Right ventricle myocardium inferior (tissue), 1 donor: ENCODE results near the gene KLHDC7A. TPM values are rescaled to one million over a fixed set of nuclear protein-coding genes. Genes with fewer than 3 reads are reported as not detected.

Experiments used
- ATAC-seq: fragments of 200-7000 bp; cut with Tn5 transposase; one replicate; pipeline ENCODE4 v1.9.1; 2020; ENCODE audit warnings: mild to moderate bottlenecking, moderate library complexity
- DNase-seq: peaks from one replicate; pipeline ENCODE4 v3.0.0; 2021; ENCODE audit errors: missing footprints
- intact Hi-C: fragments of 100-400 bp; cut with DNase I; formaldehyde crosslinking; loops from one replicate; pipeline ENCODE4 v1.11.0; 2022
- total RNA-seq: library from RNA; stranded (reverse); fragmentation: NEBNext Ultra II Directional; extraction: Animal tissue kit (Norgen Biotek cat#: 25700); gene quantifications from one replicate; pipeline ENCODE4 v1.2.1, GENCODE V29; 2021
- donor health status: DM: no; HTN: yes; CAD: no; lungs with severe emphysema.

KLHDC7A gene
- total RNA-seq, 1 donor from 2014 or later: not detected

DNA sequence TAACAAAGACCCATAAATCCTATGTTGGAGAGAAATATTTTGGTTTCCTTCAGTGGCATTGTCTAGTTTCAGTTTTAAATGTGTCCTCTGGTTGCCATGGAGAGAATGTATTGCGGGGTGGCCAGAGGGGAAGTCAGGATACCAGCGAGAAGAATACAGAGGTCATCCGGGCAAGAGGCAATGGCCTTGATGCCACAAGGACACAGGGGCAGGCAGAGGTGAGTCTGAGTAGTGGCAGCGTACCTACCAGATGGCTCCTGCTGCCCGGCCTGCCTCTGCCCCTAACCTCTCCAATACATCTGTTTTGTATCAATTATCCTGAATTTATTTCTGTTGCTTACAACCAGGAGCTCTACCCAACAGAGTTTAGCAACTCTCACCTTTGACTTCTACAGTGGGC lies 14.9 kb downstream of the KLHDC7A start:
- intact Hi-C loops: no loop called here
- ATAC-seq (no peak), DNase-seq (no peak)

DNA sequence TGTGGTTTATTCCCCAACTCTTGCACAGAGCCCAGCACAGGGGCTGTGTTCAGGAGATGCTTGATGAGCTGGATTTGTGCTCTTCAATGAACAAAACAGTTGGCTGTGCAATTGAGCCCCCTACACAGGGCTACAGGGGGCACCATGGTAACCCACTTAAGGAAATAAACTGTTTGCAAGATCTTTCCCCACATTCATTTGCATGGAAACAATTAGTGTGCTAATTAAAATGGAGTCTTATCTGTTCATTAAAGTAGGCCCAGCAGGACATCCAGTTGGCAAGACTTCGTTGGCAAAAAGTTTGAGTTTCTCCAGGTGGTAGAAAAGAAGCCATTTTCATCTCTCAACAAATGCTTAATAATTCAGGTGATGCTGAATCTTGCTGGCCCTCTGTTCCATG lies 15.3 kb downstream of the KLHDC7A start:
- DNase-seq (no peak), ATAC-seq (no peak)
- intact Hi-C loops: no loop called here

DNA sequence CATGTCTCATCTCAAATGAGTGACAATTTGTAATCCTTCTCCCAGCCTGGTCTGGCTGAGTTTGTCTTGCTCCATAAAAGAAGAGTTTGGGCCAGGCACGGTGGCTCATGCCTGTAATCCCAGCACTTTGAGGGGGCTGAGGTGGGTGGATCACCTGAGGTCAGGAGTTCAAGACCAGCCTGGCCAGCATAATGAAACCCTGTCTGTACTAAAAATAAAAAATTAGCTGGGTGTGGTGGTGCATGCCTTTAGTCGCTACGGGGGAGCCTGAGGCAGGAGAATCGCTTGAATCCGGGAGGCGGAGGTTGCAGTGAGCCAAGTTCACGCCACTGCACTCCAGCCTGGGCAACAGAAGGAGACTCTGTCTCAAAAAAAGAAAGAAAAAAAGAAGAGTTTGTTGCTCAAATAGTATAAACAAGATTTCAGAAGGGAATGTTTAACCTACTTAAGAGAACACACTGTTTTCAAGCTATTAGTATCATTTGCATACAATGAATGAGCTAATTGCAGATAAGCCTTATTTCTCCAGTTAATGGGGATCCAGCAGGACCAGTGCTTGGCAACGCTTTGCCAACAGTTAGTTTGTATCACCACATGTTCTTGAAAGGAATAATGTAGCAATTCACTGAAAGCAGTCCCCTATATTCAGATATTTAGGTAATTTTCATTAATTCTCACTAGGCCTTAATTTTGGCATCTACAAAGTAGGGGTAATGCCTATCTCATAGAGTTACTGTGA lies 15.9 kb downstream of the KLHDC7A start:
- no peak for ATAC-seq
- intact Hi-C loops: no loop called here
- no peak for DNase-seq

DNA sequence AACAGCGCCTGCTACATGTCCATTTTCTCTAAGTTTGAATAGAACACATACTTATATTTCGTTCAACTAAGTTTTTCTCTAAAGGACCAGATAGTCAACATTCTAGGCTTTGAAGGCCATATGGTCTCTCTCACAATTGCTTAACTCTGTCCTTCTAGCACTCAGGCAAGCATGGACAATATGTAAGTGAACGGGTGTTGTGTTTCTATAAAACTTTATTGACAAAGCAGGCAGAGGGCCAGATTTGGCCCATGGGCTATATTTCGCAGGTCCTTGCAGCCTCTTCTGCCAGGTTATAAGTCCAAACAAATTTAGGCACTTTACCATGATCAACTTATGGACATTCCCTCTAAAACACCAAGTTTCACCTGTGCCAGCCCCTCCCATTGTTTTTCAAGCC lies 21.1 kb downstream of the KLHDC7A start:
- no peak for DNase-seq
- intact Hi-C loops: no loop called here

DNA sequence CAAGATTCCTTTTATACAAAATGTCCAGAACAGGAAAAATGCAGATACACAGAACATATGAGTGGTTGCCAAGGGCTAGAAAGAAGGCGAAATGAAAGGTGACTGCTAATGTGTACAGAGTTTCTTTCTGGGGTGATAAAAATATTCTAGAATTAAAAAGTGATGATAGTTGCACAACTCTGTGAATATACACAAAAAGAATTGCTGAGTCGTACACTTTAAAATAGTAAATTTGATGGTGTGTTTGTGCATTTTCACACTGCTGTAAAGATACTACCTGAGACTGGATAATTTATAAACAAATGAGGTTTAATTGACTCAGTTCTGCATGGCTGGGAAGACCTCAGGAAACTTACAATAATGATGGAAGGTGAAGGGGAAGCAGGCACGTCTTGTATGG lies 23.9 kb downstream of the KLHDC7A start:
- ATAC-seq: no peak
- no peak for DNase-seq
- intact Hi-C loops: no loop called here

More for the DNA sequence above, 21.1 kb downstream of the KLHDC7A start:
- no peak for ATAC-seq

DNA sequence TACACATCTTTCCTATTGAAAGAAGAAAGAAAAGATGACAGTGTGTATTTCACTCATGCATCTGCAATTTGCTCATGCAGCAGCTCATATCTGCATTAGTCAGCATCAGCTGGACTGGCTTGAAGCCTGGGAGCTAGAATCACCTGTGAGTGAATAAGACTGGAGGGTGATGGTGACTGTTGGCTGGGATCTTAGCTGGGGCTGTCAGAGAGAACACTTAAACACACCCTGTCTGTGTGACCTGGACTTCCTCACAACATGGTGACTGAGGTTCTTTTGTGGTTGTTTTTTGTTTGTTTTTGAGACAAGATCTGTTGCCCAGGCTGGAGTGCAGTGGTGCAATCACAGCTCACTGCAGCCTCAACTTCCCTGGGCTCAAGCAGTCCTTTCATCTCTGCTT lies 24.9 kb downstream of the KLHDC7A start:
- ATAC-seq: no peak
- DNase-seq: no peak
- intact Hi-C loops: no loop called here

DNA sequence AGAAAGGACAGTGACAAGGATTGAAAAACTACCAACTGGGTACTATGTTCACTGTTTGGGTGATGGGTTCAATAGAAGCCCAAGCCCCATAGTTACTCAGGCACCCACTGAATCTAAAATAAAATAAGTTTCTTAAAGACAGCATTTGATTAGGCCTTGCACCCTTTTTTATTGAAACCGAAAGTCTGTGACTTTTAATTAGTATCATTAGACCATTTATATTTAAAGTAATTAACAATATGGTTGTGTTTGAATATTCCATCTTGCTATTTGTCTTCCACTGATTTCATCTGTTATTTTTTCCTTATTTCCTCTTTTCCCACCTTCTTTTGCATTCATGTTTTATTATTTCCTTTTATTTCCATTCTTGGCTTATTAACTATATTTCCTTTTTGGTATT lies 27.4 kb downstream of the KLHDC7A start:
- DNase-seq (no peak), ATAC-seq (no peak)
- intact Hi-C loops: no loop called here

DNA sequence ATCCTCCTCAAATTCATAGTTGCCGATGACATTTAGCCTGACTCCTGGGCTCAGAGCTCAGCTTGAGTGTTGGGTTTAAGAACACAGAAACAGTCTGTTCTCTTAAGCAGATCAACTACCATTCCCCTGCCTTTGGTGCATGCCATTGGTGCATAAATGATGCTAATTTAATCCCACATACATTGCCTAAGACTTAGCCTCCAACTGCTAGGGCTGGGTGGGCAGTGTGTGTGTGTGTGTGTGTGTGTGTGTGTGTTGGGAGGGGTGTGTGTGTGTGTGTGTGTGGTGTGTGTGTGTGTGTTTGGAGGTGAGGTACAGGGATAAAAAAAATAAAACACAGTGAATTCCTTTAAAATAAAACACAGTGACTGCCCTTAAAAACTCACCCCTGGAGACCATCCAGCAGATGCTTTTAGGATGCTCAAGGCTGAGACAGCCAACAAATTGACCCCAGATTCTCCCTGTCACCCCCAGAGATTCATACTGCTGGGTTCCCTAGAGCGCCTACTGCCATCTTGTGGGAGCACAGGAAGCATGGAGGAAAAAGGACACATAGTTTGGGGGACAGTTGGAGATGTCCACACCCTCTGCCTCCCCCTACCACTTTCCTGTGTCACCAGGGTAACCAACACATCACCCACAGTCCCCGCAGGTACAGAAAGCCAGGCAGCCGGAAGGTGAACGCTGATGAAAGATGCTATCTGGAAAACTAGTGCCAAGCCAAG lies 30.6 kb downstream of the KLHDC7A start:
- no peak for ATAC-seq
- intact Hi-C loops: no loop called here
- DNase-seq: no peak

DNA sequence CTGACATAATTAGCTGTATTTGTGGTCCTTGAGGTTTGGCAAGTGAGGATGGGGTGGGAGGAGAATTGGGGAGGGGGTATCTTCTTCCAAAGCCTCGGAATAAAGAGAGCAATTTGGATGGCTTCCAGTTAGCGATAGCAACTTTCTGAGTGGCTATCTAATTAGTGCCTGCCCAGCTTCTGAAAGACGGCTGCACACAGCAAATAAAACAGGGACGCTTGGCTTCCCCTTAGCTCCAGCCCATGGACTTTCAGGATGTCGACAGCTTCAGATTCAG lies 31.1 kb downstream of the KLHDC7A start:
- ATAC-seq: no peak
- intact Hi-C loops: no loop called here
- no peak for DNase-seq

DNA sequence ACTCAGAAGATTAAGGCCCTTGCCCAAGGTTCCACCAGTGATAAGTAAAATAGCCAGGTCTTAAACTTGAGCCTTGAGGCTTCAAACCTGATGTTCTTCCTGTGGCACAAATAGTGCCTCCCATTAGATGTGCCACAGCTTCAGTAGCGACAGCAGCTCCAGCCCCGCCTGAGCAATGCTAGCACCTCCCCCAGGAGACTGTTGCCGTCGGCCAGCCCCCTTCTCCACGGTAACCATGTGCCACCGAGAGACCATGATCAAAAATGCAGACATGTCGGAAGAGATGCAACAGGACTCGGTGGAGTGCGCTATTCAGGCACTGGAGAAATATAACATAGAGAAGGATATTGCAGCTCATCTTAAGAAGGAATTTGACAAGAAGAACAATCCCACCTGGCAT lies 32.2 kb downstream of the KLHDC7A start:
- DNase-seq (no peak), ATAC-seq (no peak)
- intact Hi-C loops: no loop called here

DNA sequence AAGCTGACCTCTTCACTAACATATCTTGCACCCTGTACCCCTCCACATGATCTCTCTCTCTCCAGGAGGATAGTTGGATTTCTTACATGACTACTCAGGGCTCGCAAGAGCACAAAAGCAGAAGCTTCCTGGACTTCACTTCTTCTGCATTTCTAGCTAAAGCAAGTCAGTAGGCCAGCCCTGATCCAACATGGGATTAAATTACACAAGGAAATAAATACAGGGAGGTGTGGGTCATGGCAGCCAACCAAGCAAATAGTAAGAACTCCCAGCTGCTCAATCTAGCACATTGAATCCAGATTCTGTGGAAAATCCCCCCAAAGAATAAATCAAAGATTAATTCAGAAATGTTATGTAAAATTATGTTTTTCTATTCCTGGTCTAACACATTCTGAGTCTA lies 33.3 kb downstream of the KLHDC7A start:
- intact Hi-C loops: no loop called here
- DNase-seq (no peak), ATAC-seq (no peak)

DNA sequence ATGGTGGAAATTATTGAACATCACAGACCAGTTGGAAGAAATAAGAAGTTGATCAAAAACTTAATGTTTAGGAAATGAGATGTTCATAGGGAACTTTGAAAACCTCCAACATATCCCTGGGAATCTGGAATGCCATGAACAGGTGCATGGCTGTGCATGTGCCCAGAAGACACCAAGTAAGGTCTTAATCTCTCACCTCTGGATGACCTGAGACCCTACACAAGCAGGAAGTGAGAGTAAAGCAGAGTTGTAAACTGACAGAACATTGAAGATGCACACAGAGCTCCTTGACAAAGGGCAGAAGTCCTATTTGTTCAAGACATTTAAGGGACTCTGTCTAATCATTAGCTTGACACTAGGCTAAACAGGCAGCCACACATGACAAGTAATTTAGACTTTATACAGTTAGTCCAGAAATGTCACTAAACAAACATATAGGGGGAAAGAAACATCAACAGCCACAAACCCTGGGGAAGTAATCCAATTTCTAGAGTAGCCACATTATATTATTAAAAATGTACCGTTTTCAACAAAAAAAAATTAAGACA lies 34.5 kb downstream of the KLHDC7A start:
- intact Hi-C loops: no loop called here
- DNase-seq (no peak), ATAC-seq (no peak)

DNA sequence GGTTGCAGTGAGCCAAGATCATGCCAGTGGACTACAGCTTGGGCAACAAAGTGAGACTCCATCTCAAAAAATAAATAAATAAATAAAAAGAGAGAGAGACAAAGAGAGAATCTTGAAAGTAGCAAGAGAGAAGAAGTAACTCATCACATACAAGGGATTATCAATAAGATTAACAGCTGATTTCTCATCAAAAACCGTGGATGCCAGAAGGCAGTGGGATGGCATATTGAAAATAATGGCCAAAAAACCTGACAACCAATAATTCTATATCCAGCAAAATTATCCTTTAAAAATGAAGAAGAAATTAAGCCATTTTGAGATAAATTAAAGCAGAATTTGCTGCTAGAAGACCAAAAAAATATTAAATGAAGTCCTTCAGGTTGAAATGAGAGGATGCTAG lies 35.7 kb downstream of the KLHDC7A start:
- DNase-seq: no peak
- intact Hi-C loops: no loop called here

DNA sequence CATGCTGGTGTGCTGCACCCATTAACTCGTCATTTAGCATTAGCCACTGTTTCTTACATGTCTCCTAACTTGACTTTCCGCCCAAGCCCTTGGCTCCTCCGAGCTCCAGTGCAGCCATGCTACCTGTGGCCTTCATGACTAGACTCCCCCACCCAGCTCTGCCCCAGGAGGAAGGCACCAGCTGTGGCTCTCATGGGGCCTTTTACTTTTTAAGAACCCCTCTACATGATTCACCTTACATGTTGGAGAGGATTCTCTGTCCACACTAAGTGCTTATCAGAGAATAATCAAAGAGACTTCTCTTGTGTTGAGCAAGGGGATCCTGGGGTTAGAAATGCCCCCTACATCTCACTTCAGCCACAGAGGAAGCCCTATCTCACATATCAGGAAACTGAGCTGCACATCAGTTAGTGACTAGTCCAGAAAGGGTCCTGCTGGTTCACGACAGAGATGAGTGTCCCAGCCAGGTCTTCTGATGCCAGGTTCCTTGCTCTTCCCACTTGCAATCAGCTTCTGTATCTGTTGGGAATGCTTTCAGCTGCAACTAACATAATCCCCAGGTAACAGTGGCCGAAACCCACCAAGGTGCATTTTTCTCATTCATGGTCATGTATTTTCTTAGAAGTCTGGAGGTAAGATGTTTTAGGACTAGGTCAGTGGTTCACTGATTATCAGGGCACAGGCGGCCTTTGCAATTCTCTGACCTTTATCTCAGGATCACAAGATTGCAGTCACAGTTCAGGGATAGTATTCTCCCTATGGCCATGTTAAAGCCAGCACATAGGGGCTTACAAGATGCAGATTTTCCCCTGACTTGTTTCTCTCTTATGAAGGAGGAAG lies 45.9 kb downstream of the KLHDC7A start:
- ATAC-seq (no peak), DNase-seq (no peak)
- intact Hi-C loops: no loop called here

More for the DNA sequence above, 35.7 kb downstream of the KLHDC7A start:
- no peak for ATAC-seq

DNA sequence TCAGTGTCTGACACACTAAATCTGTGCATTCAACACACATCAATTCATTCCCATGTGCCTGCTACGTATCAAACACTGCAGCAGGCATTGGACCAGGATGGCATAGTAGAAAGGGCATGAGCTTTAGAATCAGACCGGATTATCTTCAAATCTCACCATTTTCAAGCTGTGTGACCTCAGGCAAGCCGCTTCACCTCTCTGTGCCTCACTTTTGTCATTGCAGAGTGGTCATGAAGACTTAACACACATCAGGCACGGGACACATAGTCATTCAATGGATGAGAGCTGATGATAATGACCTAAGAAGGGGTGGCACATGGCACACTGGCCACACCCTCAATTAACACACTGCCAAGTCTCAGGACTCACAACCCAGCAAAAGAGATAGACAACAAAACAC lies 46.8 kb downstream of the KLHDC7A start:
- intact Hi-C loops: no loop called here
- DNase-seq (no peak), ATAC-seq (no peak)

DNA sequence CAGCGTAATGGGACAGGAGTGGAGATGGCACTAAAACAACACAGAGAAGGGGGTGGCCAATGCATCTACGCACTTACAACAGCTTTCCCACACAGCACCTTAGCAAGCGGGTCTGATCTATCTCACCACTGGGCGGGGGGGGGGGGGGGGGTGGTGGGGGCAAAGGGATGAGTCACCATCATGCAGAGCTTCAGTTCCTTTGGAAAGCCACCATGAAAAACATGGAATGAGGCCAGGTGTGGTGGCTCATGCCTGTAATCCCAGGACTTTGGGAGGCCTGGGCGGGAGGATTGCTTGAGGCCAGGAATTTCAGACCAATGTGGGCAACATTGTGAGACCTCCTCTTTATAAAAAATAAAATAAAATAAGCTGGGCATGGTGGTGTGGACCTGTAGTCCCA lies 47.2 kb downstream of the KLHDC7A start:
- no peak for DNase-seq
- intact Hi-C loops: no loop called here
- ATAC-seq: no peak

DNA sequence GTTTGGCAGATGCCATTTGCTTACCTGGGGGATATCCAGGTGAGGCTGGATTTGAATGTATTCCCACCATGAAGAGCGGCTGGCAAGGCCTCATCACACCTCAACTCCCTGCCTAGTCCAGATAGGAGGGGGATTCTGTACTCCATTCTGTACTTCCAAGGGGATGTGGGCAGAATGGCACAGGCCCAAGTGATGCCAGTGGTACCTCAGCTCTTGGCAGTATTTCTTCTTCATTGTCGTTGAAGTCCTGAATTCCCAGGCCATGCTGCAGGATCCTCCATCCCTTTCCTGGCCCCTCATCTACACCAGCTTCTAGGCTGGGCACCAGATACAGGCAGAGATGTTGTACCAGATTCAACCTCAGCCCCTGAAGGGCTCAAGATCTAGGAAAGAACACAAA lies 47.9 kb downstream of the KLHDC7A start:
- ATAC-seq (no peak), DNase-seq (no peak)
- intact Hi-C loops: no loop called here

DNA sequence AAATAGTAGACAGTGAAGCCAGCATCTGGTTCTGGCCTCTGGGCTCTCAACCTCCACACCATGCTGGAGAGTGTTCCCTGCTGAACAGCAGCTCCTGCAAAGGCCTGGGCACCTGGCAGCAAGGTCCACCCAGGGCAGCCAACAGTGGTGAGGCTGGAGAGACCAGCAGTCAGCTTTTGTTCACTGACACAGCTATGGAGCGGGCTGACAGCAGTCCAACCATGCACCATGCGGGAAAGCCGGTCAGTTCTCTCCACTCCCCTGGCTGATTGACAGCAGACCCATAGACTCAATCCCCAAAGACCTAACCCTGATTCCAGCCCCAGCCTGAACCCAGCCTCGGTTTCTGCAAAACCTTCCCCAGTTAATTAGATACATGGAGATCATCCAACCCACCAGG lies 49.0 kb downstream of the KLHDC7A start:
- intact Hi-C loops: no loop called here
- DNase-seq (no peak), ATAC-seq (no peak)

DNA sequence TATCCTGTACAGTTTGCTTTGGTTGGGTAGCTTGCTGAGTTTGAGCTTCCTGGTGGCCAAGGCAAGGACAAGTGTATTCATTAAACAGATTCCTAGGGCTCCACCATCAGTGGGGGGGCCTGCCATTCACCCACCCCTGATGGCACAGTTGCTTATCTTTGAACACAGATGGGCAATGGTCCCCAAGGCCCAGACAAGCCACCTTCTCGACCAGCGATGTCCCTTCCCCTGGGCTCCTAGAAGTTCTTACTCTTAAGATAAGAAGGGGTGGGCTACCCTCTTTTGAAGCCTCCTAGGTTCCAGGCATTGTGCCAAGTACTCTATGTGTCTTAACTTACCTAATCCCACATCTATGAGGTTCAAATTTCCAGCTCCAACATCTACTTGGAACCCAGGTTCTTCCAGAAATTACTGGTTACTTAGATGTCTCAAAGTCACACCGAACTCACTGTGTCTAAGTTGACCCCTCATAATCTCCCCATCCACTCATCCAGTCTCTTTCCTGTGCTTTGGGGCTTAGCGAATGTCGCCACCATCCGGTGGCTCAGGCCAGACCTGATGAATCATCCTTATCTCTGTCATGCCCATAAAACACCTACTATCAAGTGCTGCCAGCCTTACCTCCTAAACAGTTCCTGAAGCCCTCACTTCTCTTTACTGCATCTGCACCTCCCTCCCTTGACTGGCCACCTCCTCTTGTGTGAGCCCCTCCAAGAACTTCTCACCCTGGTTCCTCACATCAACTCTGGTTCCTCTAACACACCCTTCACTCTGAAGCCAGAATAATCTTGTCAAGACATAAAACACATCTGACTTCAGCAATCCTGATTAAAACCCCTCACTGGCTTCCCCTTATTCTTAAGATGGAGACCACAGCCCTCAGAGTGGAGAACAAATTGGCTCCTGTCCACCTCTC lies 50.1 kb downstream of the KLHDC7A start:
- intact Hi-C loops: no loop called here
- no peak for DNase-seq
- ATAC-seq: no peak
